K562 (cell line): ENCODE measurements around the gene BRD7. TPM values are rescaled to one million over a fixed set of nuclear protein-coding genes. Genes with fewer than 3 reads are reported as not detected.
A peak's percentile ranks its signal among the peaks of the same experiment; 100 is the strongest.

ENCODE experiments used
- ATAC-seq: fragments of 200-7000 bp; cut with Tn5 transposase; 3 replicates; pipeline ENCODE4 v1.9.1; 2020; ENCODE audit warnings: moderate library complexity
- BruUV-seq: library from RNA; stranded (reverse); fragments of 400-500 nt; replicated peaks from 2 replicates; lab custom pipeline; 2021; lab: Mats Ljungman, UMichigan
- CTCF ChIA-PET: fragments of 300-600 bp; formaldehyde crosslinking; extraction: SDS; loops from one replicate; lab custom pipeline; 2021; ENCODE audit warnings: low intra/inter-chr PET ratio; lab: Yijun Ruan, JAX
- POLR2A ChIA-PET: fragments of 300-600, 350-650 bp; sonication (Branson Sonifier 250); formaldehyde crosslinking; extraction: SDS; loops from one replicate; lab custom pipeline; 2021; ENCODE audit warnings: antibody characterized with exemption, inconsistent platforms; lab: Yijun Ruan, JAX
- DNase-seq, 4 experiments: peaks; one replicate each; pipeline versions ENCODE4 v3.0.0 to v3.0.0-alpha.2; 2011 to 2018; ENCODE audit warnings: low spot score in 3 of 4, mixed read lengths in 3 of 4; ENCODE audit errors: extremely low read depth in 1 of 4
- FAIRE-seq: peaks from 2 replicates; lab custom pipeline; 2011; peaks lifted over from hg19 to GRCh38; lab: Jason Lieb, UNC
- H2AFZ ChIP-seq: 2 replicates; pipeline ENCODE4 v1.6.0; 2011; ENCODE audit warnings: low read depth, low read length, control low read depth, inconsistent platforms
- H3K27ac ChIP-seq: fragments of 200-600 bp; 3 replicates; pipeline ENCODE4 v1.8.0; 2011; ENCODE audit warnings: low read depth, mild to moderate bottlenecking, control low read depth, inconsistent platforms, low read length, moderate library complexity, mixed read lengths; ENCODE audit errors: extremely low read depth
- H3K27me3 ChIP-seq, 2 experiments: fragments of 300-600 bp in 1 of 2; 2 replicates in 1 of 2; 3 replicates in 1 of 2; pipeline versions ENCODE4 v1.6.0 to v1.8.0; 2011; ENCODE audit warnings: inconsistent platforms in 2 of 2, low read length in 2 of 2, mild to moderate bottlenecking in 1 of 2, mixed read lengths in 1 of 2, moderate library complexity in 1 of 2; ENCODE audit not compliant: control insufficient read depth in 2 of 2, insufficient read depth in 2 of 2
- H3K36me3 ChIP-seq: fragments of 300-600 bp; 3 replicates; pipeline ENCODE4 v1.8.0; 2011; ENCODE audit warnings: mild to moderate bottlenecking, low read length, inconsistent platforms; ENCODE audit not compliant: control insufficient read depth, insufficient read depth
- H3K4me1 ChIP-seq, 2 experiments: fragments of 200-600 bp in 1 of 2; replicated peaks in 1 of 2; 2 replicates in 1 of 2; 3 replicates in 1 of 2; pipeline versions ENCODE4 v1.5.1 to v1.8.0; 2011; ENCODE audit warnings: inconsistent platforms in 2 of 2, low read length in 2 of 2, mild to moderate bottlenecking in 1 of 2, mixed read lengths in 1 of 2, moderate library complexity in 1 of 2; ENCODE audit not compliant: control insufficient read depth in 2 of 2, insufficient read depth in 2 of 2
- H3K4me2 ChIP-seq: 2 replicates; pipeline ENCODE4 v1.6.1; 2011; ENCODE audit warnings: low read length, control low read depth, inconsistent platforms, mixed read lengths; ENCODE audit not compliant: insufficient read depth
- H3K4me3 ChIP-seq: fragments of 200-600 bp; sonication (generic), shearing (Covaris generic); 2 replicates; pipeline ENCODE4 v1.5.1; 2016; ENCODE audit warnings: control low read depth, inconsistent platforms
- H3K79me2 ChIP-seq: fragments of 200-600 bp; 3 replicates; pipeline ENCODE4 v1.8.0; 2011; ENCODE audit warnings: low read length, inconsistent platforms; ENCODE audit not compliant: control insufficient read depth, insufficient read depth
- H3K9ac ChIP-seq, 2 experiments: 2 replicates each; pipeline versions ENCODE4 v1.6.0 to v1.6.1; 2011; ENCODE audit warnings: low read depth in 2 of 2, low read length in 2 of 2, control low read depth in 1 of 2, inconsistent platforms in 1 of 2, mild to moderate bottlenecking in 1 of 2, mixed read lengths in 1 of 2; ENCODE audit not compliant: insufficient read depth in 1 of 2
- H3K9me1 ChIP-seq: one replicate; pipeline ENCODE4 v1.6.0; 2011; ENCODE audit warnings: inconsistent platforms, mild to moderate bottlenecking, low read length, moderate library complexity; ENCODE audit not compliant: control insufficient read depth, insufficient read depth
- H3K9me3 ChIP-seq: replicated peaks from 2 replicates; pipeline ENCODE4 v1.5.1; 2011; ENCODE audit warnings: low read depth, low read length, inconsistent platforms; ENCODE audit not compliant: control insufficient read depth, insufficient read depth
- H4K20me1 ChIP-seq: replicated peaks from 2 replicates; pipeline ENCODE4 v1.6.1; 2011; ENCODE audit warnings: low read length, inconsistent platforms, mixed read lengths; ENCODE audit not compliant: control insufficient read depth, insufficient read depth
- CEBPB ChIP-seq: fragments of 450-650 bp; IDR thresholded peaks from 2 replicates; pipeline ENCODE4 v1.6.1; 2016; ENCODE audit warnings: missing genetic modification characterization, missing compliant biosample characterization
- CEBPG ChIP-seq, 3 experiments: fragments of 200-800 bp in 1 of 3; sonication (Bioruptor generic) in 1 of 3; sonication (generic) in 1 of 3; formaldehyde crosslinking in 1 of 3; IDR thresholded peaks in 2 of 3; conservative IDR thresholded peaks in 1 of 3; 2 replicates each; pipeline versions ENCODE4 v1.6.1 to v1.8.0; 2016 to 2022; ENCODE audit warnings: missing compliant biosample characterization in 2 of 3, missing genetic modification characterization in 2 of 3, mild to moderate bottlenecking in 1 of 3, missing genetic modification reagents in 1 of 3
- DNMT1 ChIP-seq: fragments of 450-650 bp; IDR thresholded peaks from 2 replicates; pipeline ENCODE4 v1.6.1; 2016; ENCODE audit warnings: antibody characterized with exemption, mild to moderate bottlenecking
- PCBP1 ChIP-seq: fragments of 200-400 bp; formaldehyde crosslinking; IDR thresholded peaks from 2 replicates; pipeline ENCODE4 v1.6.1; 2018; ENCODE audit warnings: mild to moderate bottlenecking, low read depth, low read length; ENCODE audit not compliant: poor library complexity, severe bottlenecking
- RAD21 ChIP-seq, 2 experiments: fragments of 250-450 bp in 1 of 2; fragments of 450-650 bp in 1 of 2; sonication (Bioruptor Pico) in 1 of 2; formaldehyde crosslinking in 1 of 2; IDR thresholded peaks in 1 of 2; conservative IDR thresholded peaks in 1 of 2; 2 replicates each; pipeline versions ENCODE4 v1.4.0 to v1.8.0; 2020 to 2022; ENCODE audit warnings: mild to moderate bottlenecking in 2 of 2, moderate library complexity in 1 of 2
- ZNF133 ChIP-seq: fragments of 250-450 bp; sonication (Bioruptor Pico); IDR thresholded peaks from 2 replicates; pipeline ENCODE4 v1.4.0; 2020; ENCODE audit warnings: mild to moderate bottlenecking
- ZNF146 ChIP-seq: IDR thresholded peaks from one replicate; pipeline ENCODE4 v1.6.1; 2018; ENCODE audit warnings: missing compliant biosample characterization; ENCODE audit not compliant: unreplicated experiment
- WGBS: fragments of 100-300 bp; shearing (Covaris generic); methylation state at CpG from one replicate; pipeline ENCODE4 v1.1.6; 2016; ENCODE audit warnings: low coverage, mixed read lengths; ENCODE audit not compliant: insufficient coverage; ENCODE audit errors: missing lambda C conversion rate; 5-methylcytosine and 5-hydroxymethylcytosine counted together
- in situ Hi-C: fragments of 300-500 bp; cut with MboI; formaldehyde crosslinking; loops from 4 replicates; pipeline ENCODE4 v1.15.0; 2018; ENCODE audit warnings: inconsistent platforms, mixed read lengths
- intact Hi-C: fragments of 100-400 bp; cut with micrococcal nuclease; formaldehyde crosslinking; loops from 2 replicates; pipeline ENCODE4 v1.14.2; 2022
- polyA plus RNA-seq, 8 experiments: library from polyadenylated mRNA; depleted of rRNA in 4 of 8; stranded (reverse) in 5 of 8; unstranded in 3 of 8; fragments of >200 nt; fragmentation: Nextera tagmentation in 2 of 8; fragmentation: Illumina TruSeq in 1 of 8; extraction: Ambion mirVana in 2 of 8; extraction: Trizol in 1 of 8; gene quantifications; 2 replicates each; pipeline versions ENCODE4 v1.2.1 to v1.2.3, GENCODE V29; 2011 to 2014; ENCODE audit warnings: inconsistent platforms in 1 of 8, missing spikeins in 1 of 8
- total RNA-seq, 7 experiments: library from RNA; depleted of rRNA in 6 of 7; stranded (reverse); fragments of >200 nt in 6 of 7; fragmentation: Illumina TruSeq in 2 of 7; extraction: Trizol in 2 of 7; gene quantifications; 2 replicates each; pipeline versions ENCODE4 v1.2.1 to v1.2.3, GENCODE V29; 2011 to 2021; ENCODE audit warnings: low replicate concordance in 1 of 7
- TF ChIP-seq, protein P1 (sequence below): fragments of 250-450 bp; sonication (Bioruptor Pico); IDR thresholded peaks from 2 replicates; pipeline ENCODE4 v1.5.0; 2021

The BRD7 gene
- total and polyA plus RNA-seq, 9 of the 15 experiments (the other 6 are each of a cell fraction or from before 2014, with no cell fraction given) = 20.6 to 101 (median 68.7) TPM

DNA sequence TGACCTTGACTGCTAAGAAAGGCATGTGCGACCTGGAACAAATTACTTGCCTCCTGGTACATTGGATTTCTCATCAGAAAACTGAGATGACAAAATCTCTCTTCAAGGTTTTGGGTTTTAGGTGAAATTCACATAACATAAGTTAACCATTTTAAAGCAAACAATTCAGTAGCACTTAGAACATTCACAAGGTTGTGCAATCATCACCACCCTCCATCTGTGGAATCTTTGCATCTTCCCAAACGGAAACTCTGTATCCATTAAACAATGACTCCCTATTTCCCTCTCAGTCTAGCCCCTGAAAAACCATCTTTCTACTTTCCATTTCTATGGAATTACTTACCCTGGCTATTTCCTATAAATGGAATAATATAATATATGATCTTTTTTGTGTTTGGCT is 42.2 kb upstream of the BRD7 start:
- DNase-seq (no peak), FAIRE-seq (no peak), ATAC-seq (no peak)
- H3K27ac ChIP-seq = no peak overlapping the region
- BruUV-seq = no TSS peak
- ChIA-PET CTCF (no interaction called here), POLR2A (interaction anchor here (0.6 kb wide), 1 partner anchor 724 kb away, joined by 3 read pairs; no protein-coding TSS in a partner anchor)
- intact Hi-C loops (no loop called here), in situ Hi-C loops (no loop called here)
- H3K36me3 ChIP-seq = no peaks in the 10 kb centered on the region
- TF ChIP-seq ZNF146 (no peak), DNMT1 (no peak), ZNF133 (no peak), PCBP1 (no peak), CEBPG (CRISPR knock-in tag; IDR thresholded peaks at IDR 0.05) (no peak), CEBPG (tag; conservative IDR thresholded peaks at IDR 0.05 in 1 of 2, IDR thresholded peaks at IDR 0.05 in 1 of 2) (0 out of 4 replicates have a peak, but pooled peaks of 1 of the 2 experiments have one; percentile 21), RAD21 (CRISPR knock-in tag; conservative IDR thresholded peaks at IDR 0.05 in 1 of 2, IDR thresholded peaks at IDR 0.05 in 1 of 2) (no peak), CEBPB (peak; percentile 58; the same call in 1 of the 2 replicates)
- TF ChIP-seq, protein P1, sequence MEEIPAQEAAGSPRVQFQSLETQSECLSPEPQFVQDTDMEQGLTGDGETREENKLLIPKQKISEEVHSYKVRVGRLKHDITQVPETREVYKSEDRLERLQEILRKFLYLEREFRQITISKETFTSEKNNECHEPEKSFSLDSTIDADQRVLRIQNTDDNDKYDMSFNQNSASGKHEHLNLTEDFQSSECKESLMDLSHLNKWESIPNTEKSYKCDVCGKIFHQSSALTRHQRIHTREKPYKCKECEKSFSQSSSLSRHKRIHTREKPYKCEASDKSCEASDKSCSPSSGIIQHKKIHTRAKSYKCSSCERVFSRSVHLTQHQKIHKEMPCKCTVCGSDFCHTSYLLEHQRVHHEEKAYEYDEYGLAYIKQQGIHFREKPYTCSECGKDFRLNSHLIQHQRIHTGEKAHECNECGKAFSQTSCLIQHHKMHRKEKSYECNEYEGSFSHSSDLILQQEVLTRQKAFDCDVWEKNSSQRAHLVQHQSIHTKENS = no peak
- no peaks in the 10 kb centered on the region; the same call in 1 of the 2 replicates for H3K9me3 ChIP-seq
- H3K9me1 ChIP-seq = no peaks in the 10 kb centered on the region
- no peak overlapping the region for H3K9ac ChIP-seq
- no peak overlapping the region for H3K4me3 ChIP-seq
- H4K20me1 ChIP-seq = no peaks in the 10 kb centered on the region
- no peak overlapping the region for H3K4me2 ChIP-seq
- H2AFZ ChIP-seq = no peak overlapping the region
- H3K79me2 ChIP-seq = no peaks in the 10 kb centered on the region
- no peaks in the 10 kb centered on the region for H3K4me1 ChIP-seq
- WGBS = 0% methylated on average over 2 of the region's 2 CpGs
- no peaks in the 10 kb centered on the region for H3K27me3 ChIP-seq
